Measurements from ENCODE around the gene DRG2. TPM values are rescaled to one million over a fixed set of nuclear protein-coding genes. Genes with fewer than 3 reads are reported as not detected.

The DRG2 gene
- total RNA-seq, 1 donor from 2014 or later = 20.9 TPM

- Histone ChIP-seq H3K4me1 (ENCODE audit: control insufficient read depth in 3 of 3, insufficient read depth in 3 of 3, low read length in 3 of 3) (peaks cover 4 to 12% (median 7%) of the 10 kb centered on the region in 3 donors), H3K4me3 (ENCODE audit: low read length in 3 of 3) (no peak overlapping the region), H3K9me3 (ENCODE audit: control insufficient read depth in 3 of 3, low read length in 3 of 3) (no peaks in the 10 kb centered on the region), H3K27me3 (ENCODE audit: control insufficient read depth in 3 of 3, insufficient read depth in 3 of 3, low read length in 3 of 3) (no peaks in the 10 kb centered on the region), H3K27ac (ENCODE audit: low read depth, low read length) (no peak overlapping the region), H3K36me3 (ENCODE audit: control insufficient read depth in 3 of 3, insufficient read depth in 3 of 3, low read length in 3 of 3) (peaks cover 12 to 14% (median 13%) of the 10 kb centered on the region in 3 donors), H3K9ac (ENCODE audit: low read depth in 1 of 3, low read length in 3 of 3) (no peak overlapping the region)
These were observed 22.9 kb downstream of the DRG2 start for GRCh38 chr17:18110636-18111145.

GRCh38 chr17:18111330-18111971 is 23.7 kb downstream of the DRG2 start:
- Histone ChIP-seq H3K9me3 (ENCODE audit: control insufficient read depth in 3 of 3, low read length in 3 of 3) (no peaks in the 10 kb centered on the region), H3K36me3 (ENCODE audit: control insufficient read depth in 3 of 3, insufficient read depth in 3 of 3, low read length in 3 of 3) (peaks cover 7 to 8% (median 8%) of the 10 kb centered on the region in 3 donors), H3K27ac (ENCODE audit: low read depth, low read length) (no peak overlapping the region), H3K4me1 (ENCODE audit: control insufficient read depth in 3 of 3, insufficient read depth in 3 of 3, low read length in 3 of 3) (peaks cover 4 to 16% (median 7%) of the 10 kb centered on the region in 3 donors), H3K4me3 (ENCODE audit: low read length in 3 of 3) (no peak overlapping the region), H3K9ac (ENCODE audit: low read depth in 1 of 3, low read length in 3 of 3) (no peak overlapping the region), H3K27me3 (ENCODE audit: control insufficient read depth in 3 of 3, insufficient read depth in 3 of 3, low read length in 3 of 3) (no peaks in the 10 kb centered on the region)

GRCh38 chr17:18115517-18115916 is 27.8 kb downstream of the DRG2 start:
- H3K4me3 ChIP-seq (ENCODE audit: low read length in 3 of 3) = no peak overlapping the region
- H3K36me3 ChIP-seq (ENCODE audit: control insufficient read depth in 3 of 3, insufficient read depth in 3 of 3, low read length in 3 of 3) = no peaks in the 10 kb centered on the region
- H3K9ac ChIP-seq (ENCODE audit: low read depth in 1 of 3, low read length in 3 of 3) = peak overlapping the region in 1 of 3 donors; percentile 50
- H3K4me1 ChIP-seq (ENCODE audit: control insufficient read depth in 3 of 3, insufficient read depth in 3 of 3, low read length in 3 of 3) = peaks cover 4 to 28% (median 15%) of the 10 kb centered on the region in 3 donors
- H3K27me3 ChIP-seq (ENCODE audit: control insufficient read depth in 3 of 3, insufficient read depth in 3 of 3, low read length in 3 of 3) = no peaks in the 10 kb centered on the region
- no peak overlapping the region for H3K27ac ChIP-seq (ENCODE audit: low read depth, low read length)
- peaks cover 0 to 4% (median 0%) of the 10 kb centered on the region in 3 donors for H3K9me3 ChIP-seq (ENCODE audit: control insufficient read depth in 3 of 3, low read length in 3 of 3)

GRCh38 chr17:18116078-18116477 is 28.3 kb downstream of the DRG2 start:
- Histone ChIP-seq H3K9ac (ENCODE audit: low read depth in 1 of 3, low read length in 3 of 3) (peak overlapping the region in 1 of 3 donors; percentile 50), H3K27me3 (ENCODE audit: control insufficient read depth in 3 of 3, insufficient read depth in 3 of 3, low read length in 3 of 3) (no peaks in the 10 kb centered on the region), H3K36me3 (ENCODE audit: control insufficient read depth in 3 of 3, insufficient read depth in 3 of 3, low read length in 3 of 3) (no peaks in the 10 kb centered on the region), H3K27ac (ENCODE audit: low read depth, low read length) (no peak overlapping the region), H3K9me3 (ENCODE audit: control insufficient read depth in 3 of 3, low read length in 3 of 3) (peaks cover 0 to 4% (median 0%) of the 10 kb centered on the region in 3 donors), H3K4me3 (ENCODE audit: low read length in 3 of 3) (no peak overlapping the region), H3K4me1 (ENCODE audit: control insufficient read depth in 3 of 3, insufficient read depth in 3 of 3, low read length in 3 of 3) (peaks cover 4 to 28% (median 15%) of the 10 kb centered on the region in 3 donors)

GRCh38 chr17:18117533-18117932 is 29.8 kb downstream of the DRG2 start:
- Histone ChIP-seq H3K9ac (ENCODE audit: low read depth in 1 of 3, low read length in 3 of 3) (peak overlapping the region in 1 of 3 donors; percentile 25), H3K27me3 (ENCODE audit: control insufficient read depth in 3 of 3, insufficient read depth in 3 of 3, low read length in 3 of 3) (no peaks in the 10 kb centered on the region), H3K36me3 (ENCODE audit: control insufficient read depth in 3 of 3, insufficient read depth in 3 of 3, low read length in 3 of 3) (no peaks in the 10 kb centered on the region), H3K27ac (ENCODE audit: low read depth, low read length) (no peak overlapping the region), H3K9me3 (ENCODE audit: control insufficient read depth in 3 of 3, low read length in 3 of 3) (peaks cover 0 to 4% (median 0%) of the 10 kb centered on the region in 3 donors), H3K4me3 (ENCODE audit: low read length in 3 of 3) (no peak overlapping the region), H3K4me1 (ENCODE audit: control insufficient read depth in 3 of 3, insufficient read depth in 3 of 3, low read length in 3 of 3) (peaks cover 1 to 27% (median 11%) of the 10 kb centered on the region in 3 donors)

- peaks cover 9 to 34% (median 18%) of the 10 kb centered on the region in 3 donors for H3K4me1 ChIP-seq (ENCODE audit: control insufficient read depth in 3 of 3, insufficient read depth in 3 of 3, low read length in 3 of 3)
- H3K27me3 ChIP-seq (ENCODE audit: control insufficient read depth in 3 of 3, insufficient read depth in 3 of 3, low read length in 3 of 3) = no peaks in the 10 kb centered on the region
- H3K27ac ChIP-seq (ENCODE audit: low read depth, low read length) = no peak overlapping the region
- peak overlapping the region in 1 of 3 donors; percentile 25 for H3K9ac ChIP-seq (ENCODE audit: low read depth in 1 of 3, low read length in 3 of 3)
- no peak overlapping the region for H3K4me3 ChIP-seq (ENCODE audit: low read length in 3 of 3)
- no peaks in the 10 kb centered on the region for H3K36me3 ChIP-seq (ENCODE audit: control insufficient read depth in 3 of 3, insufficient read depth in 3 of 3, low read length in 3 of 3)
- H3K9me3 ChIP-seq (ENCODE audit: control insufficient read depth in 3 of 3, low read length in 3 of 3) = peaks cover 0 to 4% (median 0%) of the 10 kb centered on the region in 3 donors
These were observed 30.5 kb downstream of the DRG2 start for GRCh38 chr17:18117982-18118975.

GRCh38 chr17:18119166-18119745 is 31.5 kb downstream of the DRG2 start:
- Histone ChIP-seq H3K4me1 (ENCODE audit: control insufficient read depth in 3 of 3, insufficient read depth in 3 of 3, low read length in 3 of 3) (peaks cover 17 to 44% (median 28%) of the 10 kb centered on the region in 3 donors), H3K4me3 (ENCODE audit: low read length in 3 of 3) (no peak overlapping the region), H3K27ac (ENCODE audit: low read depth, low read length) (no peak overlapping the region), H3K9me3 (ENCODE audit: control insufficient read depth in 3 of 3, low read length in 3 of 3) (peaks cover 0 to 4% (median 0%) of the 10 kb centered on the region in 3 donors), H3K9ac (ENCODE audit: low read depth in 1 of 3, low read length in 3 of 3) (no peak overlapping the region), H3K36me3 (ENCODE audit: control insufficient read depth in 3 of 3, insufficient read depth in 3 of 3, low read length in 3 of 3) (no peaks in the 10 kb centered on the region), H3K27me3 (ENCODE audit: control insufficient read depth in 3 of 3, insufficient read depth in 3 of 3, low read length in 3 of 3) (no peaks in the 10 kb centered on the region)

- H3K4me1 ChIP-seq (ENCODE audit: control insufficient read depth in 3 of 3, insufficient read depth in 3 of 3, low read length in 3 of 3) = peaks cover 17 to 49% (median 29%) of the 10 kb centered on the region in 3 donors
- H3K9ac ChIP-seq (ENCODE audit: low read depth in 1 of 3, low read length in 3 of 3) = no peak overlapping the region
- no peak overlapping the region for H3K4me3 ChIP-seq (ENCODE audit: low read length in 3 of 3)
- H3K27me3 ChIP-seq (ENCODE audit: control insufficient read depth in 3 of 3, insufficient read depth in 3 of 3, low read length in 3 of 3) = no peaks in the 10 kb centered on the region
- no peaks in the 10 kb centered on the region for H3K36me3 ChIP-seq (ENCODE audit: control insufficient read depth in 3 of 3, insufficient read depth in 3 of 3, low read length in 3 of 3)
- no peak overlapping the region for H3K27ac ChIP-seq (ENCODE audit: low read depth, low read length)
- H3K9me3 ChIP-seq (ENCODE audit: control insufficient read depth in 3 of 3, low read length in 3 of 3) = peaks cover 0 to 4% (median 0%) of the 10 kb centered on the region in 3 donors
These were observed 32.2 kb downstream of the DRG2 start for GRCh38 chr17:18119938-18120337.

GRCh38 chr17:18120461-18121017 is 32.8 kb downstream of the DRG2 start:
- no peak overlapping the region for H3K27ac ChIP-seq (ENCODE audit: low read depth, low read length)
- H3K36me3 ChIP-seq (ENCODE audit: control insufficient read depth in 3 of 3, insufficient read depth in 3 of 3, low read length in 3 of 3) = no peaks in the 10 kb centered on the region

More at GRCh38 chr17:18120461-18121017, 32.8 kb downstream of the DRG2 start:
- Histone ChIP-seq H3K4me1 (ENCODE audit: control insufficient read depth in 3 of 3, insufficient read depth in 3 of 3, low read length in 3 of 3) (peaks cover 17 to 48% (median 29%) of the 10 kb centered on the region in 3 donors), H3K27me3 (ENCODE audit: control insufficient read depth in 3 of 3, insufficient read depth in 3 of 3, low read length in 3 of 3) (no peaks in the 10 kb centered on the region), H3K9ac (ENCODE audit: low read depth in 1 of 3, low read length in 3 of 3) (no peak overlapping the region), H3K4me3 (ENCODE audit: low read length in 3 of 3) (no peak overlapping the region), H3K9me3 (ENCODE audit: control insufficient read depth in 3 of 3, low read length in 3 of 3) (peaks cover 0 to 4% (median 0%) of the 10 kb centered on the region in 3 donors)
